A673 (cell line): ENCODE results near the gene MACROH2A1.

Experiments used
- CTCF ChIP-seq: fragments of 300-800, 200-600 bp; sonication (generic); conservative IDR thresholded peaks from 2 replicates; pipeline ENCODE4 v1.5.1; 2017; ENCODE audit warnings: low read depth, mild to moderate bottlenecking, antibody characterized with exemption, low read length, moderate library complexity, mixed read lengths
- EZH2 ChIP-seq: fragments of 200-600 bp; sonication (generic); IDR thresholded peaks from 2 replicates; pipeline ENCODE4 v1.6.1; 2017; ENCODE audit warnings: borderline replicate concordance, low read depth, mild to moderate bottlenecking, mixed read lengths, antibody characterized with exemption, low read length; ENCODE audit not compliant: poor library complexity, severe bottlenecking

DNA sequence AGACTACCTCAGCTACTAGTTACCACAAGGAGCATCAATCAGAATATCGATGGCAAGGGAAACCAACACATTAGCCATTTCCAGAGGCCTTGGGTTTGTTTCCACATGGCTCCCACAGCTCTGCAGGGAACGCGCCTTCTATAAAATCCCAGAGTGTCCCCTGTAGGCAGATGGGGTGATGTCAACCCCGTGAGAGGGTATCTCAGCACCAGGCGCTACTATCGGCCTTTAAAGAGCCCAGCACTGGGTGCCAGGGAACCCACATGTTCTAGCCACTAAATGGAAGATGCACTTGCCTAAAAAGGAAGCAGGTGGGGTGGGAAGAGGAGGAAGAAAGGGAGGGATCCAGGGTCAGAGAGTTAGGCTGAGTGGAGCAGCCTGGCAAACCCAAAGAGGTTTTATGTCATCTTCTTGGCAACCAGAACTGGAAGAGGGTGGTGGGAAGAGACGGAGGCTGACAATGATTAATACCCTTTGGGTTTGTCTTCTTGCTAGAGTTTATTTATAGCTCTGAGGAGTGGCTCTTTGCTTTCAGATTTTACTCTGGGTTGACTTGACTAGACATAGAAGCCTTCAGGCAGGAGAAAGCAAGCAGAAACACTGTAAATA lies 19.9 kb downstream of the MACROH2A1 start:
- no peak for TF ChIP-seq CTCF
- no peak for TF ChIP-seq EZH2
